Esophagus squamous epithelium (tissue), 5 donors: ENCODE measurements around the gene TUBA1A. TPM values are rescaled to one million over a fixed set of nuclear protein-coding genes. Genes with fewer than 3 reads are reported as not detected.

Experiments
- DNase-seq: peaks from one replicate; lab custom pipeline; 2025; lab: John Stamatoyannopoulos, UW
- H3K27ac ChIP-seq, 4 donors: fragments of 200-600 bp; sonication (generic); one replicate each; pipeline ENCODE4 v1.5.1; 2016 to 2019; ENCODE audit warnings: mild to moderate bottlenecking in 1 of 4
- H3K27me3 ChIP-seq, 4 donors: fragments of 200-600 bp; sonication (generic); 1 replicate in 3 of 4; 2 replicates in 1 of 4; pipeline versions ENCODE4 v1.5.1 to v1.6.0; 2017 to 2021; ENCODE audit warnings: antibody characterized with exemption in 1 of 4
- H3K36me3 ChIP-seq, 3 donors: fragments of 200-600 bp; sonication (generic); one replicate each; pipeline ENCODE4 v1.5.1; 2016 to 2019
- H3K4me1 ChIP-seq, 3 donors: fragments of 200-600 bp; sonication (generic); one replicate each; pipeline ENCODE4 v1.5.1; 2017 to 2019
- H3K4me3 ChIP-seq, 4 donors: fragments of 200-600 bp; sonication (generic); 1 replicate in 3 of 4; 2 replicates in 1 of 4; pipeline ENCODE4 v1.5.1; 2016 to 2019; ENCODE audit warnings: mild to moderate bottlenecking in 2 of 4, moderate library complexity in 1 of 4
- H3K9me3 ChIP-seq, 3 donors: fragments of 200-600 bp; sonication (generic); one replicate each; pipeline ENCODE4 v1.5.1; 2016 to 2019
- CTCF ChIP-seq, 6 experiments: fragments of 450-650 bp in 4 of 6; fragments of 200-600 bp in 2 of 6; sonication (generic) in 2 of 6; IDR thresholded peaks; one replicate each; pipeline ENCODE4 v1.5.1; 2016 to 2019; ENCODE audit warnings: antibody characterized with exemption in 6 of 6, mild to moderate bottlenecking in 4 of 6, moderate library complexity in 4 of 6
- POLR2A ChIP-seq, 4 donors: fragments of 450-650 bp; IDR thresholded peaks; one replicate each; pipeline ENCODE4 v1.6.1; 2017; ENCODE audit warnings: antibody characterized with exemption in 4 of 4, mild to moderate bottlenecking in 4 of 4, moderate library complexity in 3 of 4
- WGBS, 2 donors: methylation state at CpG; one replicate each; pipeline ENCODE4 v1.1.5; 2018; 5-methylcytosine and 5-hydroxymethylcytosine counted together
- intact Hi-C: fragments of 100-400 bp; cut with DNase I; formaldehyde crosslinking; loops from one replicate; pipeline ENCODE4 v1.15.0; 2022
- total RNA-seq, 4 donors: library from RNA; depleted of rRNA; stranded (reverse); fragments of >200 nt; gene quantifications; one replicate each; pipeline ENCODE4 v1.1.0, GENCODE V29; 2016
- donor health status: DM: yes; HTN: yes; CAD: no.

The TUBA1A gene
- total RNA-seq, 4 donors from 2014 or later: 14.5 to 91.0 (median 46.2) TPM

- no peaks in the 10 kb centered on the region for H3K9me3 ChIP-seq
- no peak overlapping the region for H3K4me3 ChIP-seq
- no peaks in the 10 kb centered on the region for H3K4me1 ChIP-seq
- WGBS, 2 donors: 92 to 97% methylated on average over 2 of the region's 2 CpGs
- TF ChIP-seq CTCF (IDR thresholded peaks at IDR 0.05): no peak
- TF ChIP-seq POLR2A (IDR thresholded peaks at IDR 0.05): no peak
- intact Hi-C loops: no loop called here
- no peak overlapping the region for H3K27ac ChIP-seq
- no peak for DNase-seq
- H3K36me3 ChIP-seq: no peaks in the 10 kb centered on the region
- H3K27me3 ChIP-seq: no peaks in the 10 kb centered on the region
Observed at GRCh38 chr12:49147384-49147783, 41.5 kb downstream of the TUBA1A start.

DNA sequence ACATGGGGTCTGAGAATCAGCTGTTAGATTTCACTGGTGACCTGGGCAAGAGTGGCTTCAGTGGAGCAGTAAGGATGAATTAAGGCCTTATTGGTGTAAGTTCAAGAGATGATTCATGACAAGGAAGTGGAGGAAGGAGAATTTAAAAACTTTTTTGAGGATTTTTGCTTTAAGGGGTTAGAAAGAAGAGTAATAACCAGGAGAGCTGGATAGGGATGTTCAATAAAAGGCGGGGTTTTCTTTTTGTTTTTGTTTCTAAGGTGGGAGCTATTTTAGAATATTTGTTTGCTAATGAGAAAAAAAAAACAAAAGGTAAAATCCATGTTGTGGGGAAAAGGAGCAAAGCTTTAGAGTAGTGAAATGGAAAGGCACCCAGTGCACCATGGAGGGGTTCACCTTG is 42.5 kb downstream of the TUBA1A start:
- DNase-seq: no peak
- intact Hi-C loops: no loop called here
- Histone ChIP-seq H3K4me1 (no peaks in the 10 kb centered on the region), H3K27me3 (no peaks in the 10 kb centered on the region), H3K9me3 (no peaks in the 10 kb centered on the region), H3K4me3 (no peak overlapping the region), H3K27ac (no peak overlapping the region), H3K36me3 (no peaks in the 10 kb centered on the region)
- no peak for TF ChIP-seq POLR2A (IDR thresholded peaks at IDR 0.05)
- no peak for TF ChIP-seq CTCF (IDR thresholded peaks at IDR 0.05)
- WGBS, 2 donors: 89 to 97% methylated on average over 1 of the region's 1 CpG

DNA sequence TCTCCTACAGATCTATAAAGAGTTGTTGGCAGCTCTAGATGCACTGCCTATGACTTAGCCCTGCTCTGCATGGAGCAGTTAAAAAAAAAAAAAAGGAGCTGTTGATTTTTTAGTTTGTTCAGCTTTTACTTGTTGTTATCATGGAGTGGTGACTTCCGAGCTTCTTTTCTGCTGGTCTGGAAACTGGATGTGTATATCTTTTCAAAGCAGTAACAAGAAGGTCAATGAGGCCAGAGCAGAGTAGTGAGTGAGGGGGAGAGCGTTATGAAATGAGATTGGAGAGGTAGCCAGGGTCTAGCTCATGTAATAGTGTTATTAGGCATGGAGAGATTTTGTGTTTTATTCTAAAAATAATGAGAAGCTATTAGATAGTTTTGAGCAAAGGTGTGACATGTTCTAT is 44.5 kb downstream of the TUBA1A start:
- 84 to 93% methylated on average over 2 of the region's 2 CpGs for WGBS, 2 donors

DNA sequence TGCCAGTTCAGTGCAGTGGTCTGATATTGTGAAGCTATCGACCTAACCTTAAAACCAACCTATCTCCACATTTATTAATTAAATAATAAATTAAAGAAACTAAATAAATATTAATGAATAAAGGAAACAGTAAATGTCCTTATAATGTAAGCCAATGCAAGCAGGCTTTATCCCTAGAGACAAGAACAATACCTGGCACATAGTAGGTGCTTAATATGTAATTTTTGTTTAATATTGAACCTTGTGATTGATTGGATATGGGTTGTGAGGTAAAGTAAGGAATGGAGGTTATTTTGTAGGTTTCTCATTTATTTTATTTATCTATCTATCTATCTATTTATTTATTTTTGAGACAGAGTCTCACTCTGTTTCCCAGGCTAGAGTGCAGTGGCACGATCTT is 49.9 kb downstream of the TUBA1A start:
- Histone ChIP-seq H3K9me3 (no peaks in the 10 kb centered on the region), H3K4me3 (no peak overlapping the region), H3K27me3 (no peaks in the 10 kb centered on the region), H3K4me1 (peaks cover 0 to under 1% (median 0%) of the 10 kb centered on the region in 3 donors), H3K36me3 (no peaks in the 10 kb centered on the region), H3K27ac (no peak overlapping the region)
- no peak for DNase-seq
- WGBS, 2 donors: 83 to 92% methylated on average over 2 of the region's 2 CpGs
- intact Hi-C loops: no loop called here
- TF ChIP-seq CTCF (IDR thresholded peaks at IDR 0.05): no peak

More for the DNA sequence above, 44.5 kb downstream of the TUBA1A start:
- DNase-seq: no peak
- Histone ChIP-seq H3K4me1 (no peaks in the 10 kb centered on the region), H3K27me3 (no peaks in the 10 kb centered on the region), H3K9me3 (no peaks in the 10 kb centered on the region), H3K4me3 (no peak overlapping the region), H3K36me3 (no peaks in the 10 kb centered on the region), H3K27ac (no peak overlapping the region)
- intact Hi-C loops: no loop called here
- TF ChIP-seq CTCF (IDR thresholded peaks at IDR 0.05): no peak
- TF ChIP-seq POLR2A (IDR thresholded peaks at IDR 0.05): no peak

GRCh38 chr12:49138587-49138986 is 50.3 kb downstream of the TUBA1A start:
- intact Hi-C loops: no loop called here
- H3K36me3 ChIP-seq: no peaks in the 10 kb centered on the region
- no peak overlapping the region for H3K27ac ChIP-seq
- no peaks in the 10 kb centered on the region for H3K27me3 ChIP-seq
- DNase-seq: no peak
- WGBS, 2 donors: 39 to 48% methylated on average over 2 of the region's 2 CpGs
- no peaks in the 10 kb centered on the region for H3K9me3 ChIP-seq
- TF ChIP-seq POLR2A (IDR thresholded peaks at IDR 0.05): no peak
- no peak for TF ChIP-seq CTCF (IDR thresholded peaks at IDR 0.05)
- no peak overlapping the region for H3K4me3 ChIP-seq
- peaks cover 0 to 5% (median 2%) of the 10 kb centered on the region in 3 donors for H3K4me1 ChIP-seq
